ENCODE data around the gene TMED6.
"Not testable (repeated sequence)": the region's sequence is repeated elsewhere in the genome, so short reads cannot be mapped to it uniquely, and the experiment has no call there.

Gene TMED6

DNA sequence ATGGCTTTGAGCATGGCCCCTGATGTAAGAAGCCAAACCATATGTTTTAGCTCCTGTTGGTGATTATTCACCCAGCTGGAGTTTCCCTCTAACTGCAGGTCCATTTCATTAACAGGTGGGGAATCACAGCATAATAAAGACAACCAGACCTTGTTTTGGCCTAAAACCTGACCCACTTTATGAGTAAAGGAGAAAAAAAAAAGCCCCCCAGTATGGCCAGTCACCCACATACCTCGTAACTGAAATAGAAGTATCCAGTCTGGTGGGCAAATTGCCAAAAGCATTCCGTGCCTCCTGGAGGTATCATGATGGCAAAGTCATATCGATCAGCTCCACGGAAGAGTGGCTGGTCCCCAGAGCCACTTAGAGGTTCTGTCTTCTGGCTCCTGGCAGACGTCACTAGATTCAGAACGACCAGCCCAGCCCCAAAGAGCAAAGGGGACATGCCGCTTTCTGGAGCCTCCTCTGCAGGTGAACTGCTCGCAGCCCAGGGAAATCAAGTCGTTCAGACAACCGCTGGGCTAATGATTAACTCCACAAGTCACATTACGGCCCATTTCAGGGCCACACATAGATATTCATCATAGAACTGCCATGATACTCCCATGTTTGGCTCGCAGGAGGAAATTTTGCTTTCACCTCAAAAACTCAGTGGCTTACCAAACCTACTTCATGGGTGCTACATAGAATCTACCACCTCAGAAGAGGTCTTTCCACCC, at the start of gene TMED6:
TSS of gene TMED6 (minus strand) at position 478 of the 719 bp plus-strand sequence. CDS start at position 445, 33 bp downstream.
- no peak for DNase-seq

DNA sequence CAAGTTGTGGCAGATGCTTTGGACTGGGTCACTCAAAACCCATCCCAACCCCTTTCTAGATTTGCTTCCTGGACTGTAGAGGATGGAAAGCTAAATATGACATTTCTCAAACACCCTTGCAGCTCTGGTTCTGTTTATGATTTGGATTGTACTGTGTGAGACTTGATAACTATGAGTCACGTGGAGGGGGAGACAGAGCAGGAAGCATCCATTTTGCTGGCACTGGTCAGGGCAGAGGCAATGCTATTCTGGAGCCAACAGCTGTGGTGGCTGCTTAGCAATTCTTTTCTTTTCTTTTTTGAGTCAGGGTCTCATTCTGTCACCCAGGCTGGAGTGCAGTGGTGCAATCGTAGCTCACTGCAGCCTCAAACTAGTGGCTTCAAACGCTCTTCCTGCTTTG, 47.8 kb upstream of the TMED6 start:
- DNase-seq = no peak

- no peak for DNase-seq
These were observed 46.4 kb upstream of the TMED6 start for GRCh38 chr16:69397821-69398521.

DNA sequence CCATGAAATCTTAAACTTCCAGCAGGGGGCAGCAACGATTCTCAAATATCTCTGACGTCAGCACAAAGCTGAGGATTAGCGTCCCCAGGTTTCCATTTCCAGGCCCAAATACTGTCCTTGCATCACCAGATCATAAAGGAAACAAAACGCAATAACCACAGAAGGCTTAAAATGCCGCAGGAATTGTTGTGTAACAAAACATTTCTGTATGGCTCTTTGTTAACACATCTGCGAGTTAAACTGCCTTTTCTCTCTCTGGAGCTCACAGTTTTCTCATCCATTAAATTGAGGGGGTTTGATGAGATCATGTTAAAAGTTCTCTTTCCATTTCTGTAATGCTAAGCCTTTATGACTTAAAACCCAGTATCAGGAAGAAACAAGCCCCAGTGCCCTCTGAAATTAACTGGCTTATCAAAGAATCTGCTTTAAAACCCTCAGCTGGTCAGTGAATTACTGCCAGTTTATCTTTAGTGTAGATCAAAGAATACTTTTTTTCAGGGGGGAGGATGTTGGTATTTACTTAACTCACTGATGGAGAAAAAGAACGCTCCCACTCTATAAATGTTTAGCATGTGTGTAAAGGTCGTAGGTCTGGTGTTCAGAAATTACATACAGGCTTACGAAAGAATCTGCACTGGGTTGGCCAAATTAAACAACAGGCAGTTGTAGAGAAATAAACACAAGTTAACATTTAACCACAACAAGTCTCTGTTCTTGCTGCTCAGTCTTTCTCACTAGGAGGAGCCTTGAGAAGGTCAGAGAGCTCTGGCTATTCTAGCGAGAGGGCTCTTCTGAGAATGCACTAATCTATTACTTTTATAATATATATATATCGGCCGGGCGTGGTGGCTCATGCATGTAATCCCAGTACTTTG, 44.8 kb upstream of the TMED6 start:
- peak; percentile 79 for DNase-seq

- no peak for DNase-seq
These were observed 44.2 kb upstream of the TMED6 start for GRCh38 chr16:69395859-69396186.

- DNase-seq = no peak
These were observed 42.6 kb upstream of the TMED6 start for GRCh38 chr16:69393898-69394849.

DNA sequence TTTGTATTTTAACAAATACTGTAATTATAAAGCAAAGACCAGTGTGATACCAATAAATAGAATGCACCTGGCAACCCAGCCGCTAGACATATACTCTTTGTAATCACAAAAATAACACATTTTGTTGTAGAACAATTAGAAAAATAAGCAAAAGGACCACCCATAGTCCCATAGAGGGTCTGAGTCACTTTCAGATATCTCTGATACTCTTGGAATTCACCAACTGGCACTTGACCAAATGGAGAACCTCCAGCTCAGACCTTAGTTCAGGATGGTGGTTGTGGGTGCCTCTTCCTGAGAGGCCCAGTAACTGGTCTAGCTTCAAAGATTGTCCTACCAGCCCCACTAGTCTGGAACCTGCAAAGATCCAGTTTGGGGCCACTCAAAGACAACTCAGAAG, 35.0 kb upstream of the TMED6 start:
- DNase-seq = no peak

DNA sequence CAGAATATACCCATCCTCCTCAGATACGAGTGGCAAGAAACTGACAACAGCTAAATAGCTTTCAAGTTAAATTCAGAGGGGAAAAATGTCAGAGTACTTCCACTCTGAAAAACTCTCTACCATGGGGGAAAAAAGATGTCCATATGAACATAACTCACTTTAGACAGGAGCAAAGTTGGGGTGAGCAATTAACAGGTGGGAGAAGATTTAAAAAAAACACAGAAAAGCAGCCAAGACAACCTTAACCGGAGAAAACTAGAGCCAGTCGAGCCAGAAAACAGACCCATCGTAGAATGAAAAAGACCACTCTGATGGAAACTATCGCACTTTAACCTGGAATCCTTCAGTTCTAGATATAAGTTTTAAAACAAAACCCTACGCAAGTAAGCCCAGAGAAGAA, 33.4 kb upstream of the TMED6 start:
- no peak for DNase-seq

GRCh38 chr16:69382421-69382820, 30.8 kb upstream of the TMED6 start:
- DNase-seq = no peak

DNA sequence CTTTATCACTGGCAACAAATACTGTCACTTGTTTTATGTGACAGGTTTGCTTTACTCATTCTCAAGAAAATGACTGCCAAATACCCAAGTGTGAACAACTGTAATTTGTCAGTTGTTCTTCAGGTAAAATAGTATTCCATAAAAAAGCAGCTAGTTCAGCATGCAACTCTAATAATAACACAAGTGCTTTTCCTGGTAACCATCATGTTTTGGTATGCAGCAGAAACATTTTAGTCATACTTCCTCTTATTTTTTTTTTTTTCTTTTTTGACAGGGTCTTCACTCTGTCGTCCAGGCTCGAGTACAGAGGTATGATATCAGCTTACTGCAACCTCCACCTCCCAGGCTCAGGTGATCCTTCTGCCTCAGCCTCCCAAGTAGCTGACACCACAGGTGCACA, 29.6 kb upstream of the TMED6 start:
- no peak for DNase-seq

DNA sequence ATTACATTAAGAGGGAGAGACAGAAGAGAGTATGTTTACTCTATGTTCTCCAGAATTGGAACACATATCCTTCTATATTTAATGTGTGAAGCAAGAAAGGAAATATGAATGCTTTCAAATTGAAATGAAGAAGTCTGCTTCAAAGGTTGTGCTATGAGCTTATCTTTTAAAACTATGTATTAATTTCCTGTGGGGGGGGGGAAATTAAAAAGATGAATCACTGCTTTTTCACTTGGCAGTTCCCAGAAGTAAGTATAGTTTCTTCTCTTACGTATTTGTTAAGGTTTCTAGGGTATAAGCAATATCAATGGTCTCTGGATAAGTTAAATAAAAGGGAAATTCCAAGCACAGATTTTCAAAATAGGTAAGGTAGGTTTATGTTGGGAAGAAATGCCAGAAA, 27.2 kb upstream of the TMED6 start:
- DNase-seq = no peak

DNA sequence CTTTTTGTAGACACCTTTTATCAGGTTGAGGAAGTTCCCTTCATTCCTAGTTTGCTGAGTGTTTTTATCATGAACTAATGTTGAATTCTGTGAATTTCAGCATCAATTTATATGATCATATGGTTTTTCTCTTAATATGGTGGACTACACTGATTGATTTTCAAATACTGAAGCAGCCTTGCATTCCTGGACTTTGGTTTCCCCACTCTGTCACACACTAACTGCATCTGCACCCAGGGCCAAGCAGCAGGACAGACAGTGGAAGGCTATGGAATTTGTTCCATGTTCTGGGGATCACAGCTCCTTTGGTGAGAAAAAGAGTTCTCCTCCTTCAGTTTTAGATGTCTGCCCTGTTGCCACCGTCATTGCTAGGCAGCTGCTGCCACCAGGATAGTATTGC, 26.4 kb upstream of the TMED6 start:
- DNase-seq = no peak

DNA sequence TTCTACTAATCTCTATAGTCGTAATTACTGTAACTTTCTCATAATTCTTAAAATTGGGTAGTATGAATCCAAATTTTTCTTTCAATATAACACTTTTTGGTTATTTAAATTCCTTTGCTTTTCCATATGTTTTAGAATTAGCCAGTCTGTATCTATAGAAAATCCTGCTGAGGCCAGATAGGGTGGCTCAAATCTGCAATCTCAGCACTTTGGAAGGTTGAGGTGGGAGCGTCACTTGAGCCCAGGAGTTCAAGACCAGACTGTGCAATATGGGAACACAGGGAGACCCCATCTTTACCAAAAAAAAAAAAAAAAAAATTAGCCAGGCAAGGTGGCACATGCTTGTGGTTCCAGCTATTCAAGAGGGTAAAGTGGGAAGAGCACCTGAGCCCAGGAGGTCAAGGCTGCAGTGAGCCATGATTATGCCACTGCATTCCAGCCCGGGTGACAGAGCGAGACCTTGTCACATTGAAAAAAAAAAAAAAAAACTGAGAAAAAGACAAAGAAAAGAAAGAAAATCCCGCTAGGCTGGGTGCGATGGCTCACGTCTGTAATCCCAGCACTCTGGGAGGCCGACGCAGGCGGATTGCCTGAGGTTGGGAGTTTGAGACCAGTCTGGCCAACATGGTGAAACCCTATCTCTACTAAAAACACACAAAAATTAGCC, 24.9 kb upstream of the TMED6 start:
- no peak for DNase-seq

- no peak for DNase-seq
These were observed 21.4 kb upstream of the TMED6 start for GRCh38 chr16:69373019-69373418.

GRCh38 chr16:69371564-69371963, 20.0 kb upstream of the TMED6 start:
- no peak for DNase-seq

DNA sequence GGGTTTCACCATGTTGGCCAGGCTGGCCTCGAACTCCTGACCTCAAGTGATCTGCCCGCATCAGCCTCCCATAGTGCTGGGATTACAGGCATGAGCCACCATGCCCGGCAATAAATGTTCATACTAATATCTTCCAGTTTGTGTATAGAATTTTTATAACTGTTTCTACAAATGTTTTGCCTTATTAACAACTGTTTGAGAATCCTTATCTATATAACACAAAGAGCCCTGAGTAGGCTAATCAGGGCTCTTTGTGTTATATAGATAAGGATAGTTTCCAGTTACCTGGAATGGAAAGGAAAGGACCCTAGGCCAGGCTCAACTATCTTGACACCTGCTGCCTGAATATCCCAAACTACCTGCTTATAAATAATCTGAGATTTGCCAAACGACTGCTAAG, 17.3 kb upstream of the TMED6 start:
- no peak for DNase-seq

GRCh38 chr16:69367980-69368379, 16.4 kb upstream of the TMED6 start:
- DNase-seq = no peak

- no peak for DNase-seq
These were observed 14.8 kb upstream of the TMED6 start for GRCh38 chr16:69366431-69366830.

DNA sequence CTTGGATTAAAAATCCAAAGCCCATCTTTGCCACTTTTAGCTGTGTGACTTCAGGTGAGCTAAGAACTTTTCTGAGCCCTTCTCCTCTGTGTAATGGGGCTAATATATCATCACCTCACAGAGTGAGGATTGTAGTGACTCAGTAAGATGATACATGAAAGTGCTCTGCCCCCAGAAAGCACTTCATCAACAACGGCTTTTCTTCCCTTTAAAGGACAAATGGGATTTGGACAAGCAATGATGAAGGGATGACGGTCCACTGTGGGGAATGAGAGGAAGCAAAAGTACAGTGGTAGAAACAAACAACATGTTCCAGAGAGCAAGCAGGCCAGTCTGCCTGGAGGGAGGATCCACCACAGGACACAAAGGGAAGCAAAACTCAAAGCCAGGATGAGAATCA, 14.3 kb upstream of the TMED6 start:
- DNase-seq = no peak

DNA sequence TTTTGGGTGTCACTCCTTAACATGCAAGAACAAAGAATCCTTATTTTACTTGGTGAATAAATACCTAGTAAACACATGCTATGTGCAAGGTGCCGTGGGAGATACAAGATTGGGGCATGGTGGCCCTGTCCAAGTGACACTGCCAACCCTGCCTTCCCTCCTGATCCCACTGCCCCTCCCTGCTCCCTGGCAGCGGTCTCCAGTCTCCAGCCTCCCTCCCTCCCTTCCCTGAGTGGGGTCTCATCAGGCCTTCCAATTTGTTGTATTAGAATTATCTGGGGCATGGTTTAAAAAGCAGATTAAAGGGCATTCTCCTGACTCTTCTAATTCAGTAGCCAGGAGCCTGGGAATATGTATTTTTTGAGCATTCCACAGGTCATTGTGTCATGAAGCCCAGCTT, 12.5 kb upstream of the TMED6 start:
- DNase-seq = no peak

- no peak for DNase-seq
These were observed 11.7 kb upstream of the TMED6 start for GRCh38 chr16:69363281-69363717.

DNA sequence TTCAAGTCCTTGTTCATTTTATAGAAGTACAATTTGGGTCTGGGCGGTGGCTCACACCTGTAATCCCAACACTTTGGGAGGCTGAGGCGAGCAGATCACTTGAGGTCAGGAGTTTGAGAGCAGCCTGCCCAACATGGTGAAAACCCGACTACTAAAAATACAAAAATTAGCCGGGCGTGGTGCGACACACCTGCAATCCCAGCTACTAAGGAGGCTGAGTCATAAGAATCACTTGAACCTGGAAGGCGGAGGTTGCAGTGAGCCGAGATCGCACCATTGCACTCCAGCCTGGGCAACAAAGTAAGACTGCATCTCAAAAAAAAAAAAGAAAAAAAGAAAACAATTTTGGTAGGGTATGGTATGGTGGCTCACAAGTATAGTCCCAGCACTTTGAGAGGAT, 8.5 kb upstream of the TMED6 start:
- not testable (repeated sequence) for DNase-seq
